NCI-H748 (cell line): ENCODE data around the gene PRXL2B.
"Not testable (repeated sequence)": the region's sequence is repeated elsewhere in the genome, so short reads cannot be mapped to it uniquely, and the experiment has no call there.

ENCODE experiments used
- DNase-seq: peaks from one replicate; lab custom pipeline; 2025; ENCODE audit not compliant: unreplicated experiment; lab: John Stamatoyannopoulos, UW

PRXL2B gene, protein sequence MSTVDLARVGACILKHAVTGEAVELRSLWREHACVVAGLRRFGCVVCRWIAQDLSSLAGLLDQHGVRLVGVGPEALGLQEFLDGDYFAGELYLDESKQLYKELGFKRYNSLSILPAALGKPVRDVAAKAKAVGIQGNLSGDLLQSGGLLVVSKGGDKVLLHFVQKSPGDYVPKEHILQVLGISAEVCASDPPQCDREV

DNA sequence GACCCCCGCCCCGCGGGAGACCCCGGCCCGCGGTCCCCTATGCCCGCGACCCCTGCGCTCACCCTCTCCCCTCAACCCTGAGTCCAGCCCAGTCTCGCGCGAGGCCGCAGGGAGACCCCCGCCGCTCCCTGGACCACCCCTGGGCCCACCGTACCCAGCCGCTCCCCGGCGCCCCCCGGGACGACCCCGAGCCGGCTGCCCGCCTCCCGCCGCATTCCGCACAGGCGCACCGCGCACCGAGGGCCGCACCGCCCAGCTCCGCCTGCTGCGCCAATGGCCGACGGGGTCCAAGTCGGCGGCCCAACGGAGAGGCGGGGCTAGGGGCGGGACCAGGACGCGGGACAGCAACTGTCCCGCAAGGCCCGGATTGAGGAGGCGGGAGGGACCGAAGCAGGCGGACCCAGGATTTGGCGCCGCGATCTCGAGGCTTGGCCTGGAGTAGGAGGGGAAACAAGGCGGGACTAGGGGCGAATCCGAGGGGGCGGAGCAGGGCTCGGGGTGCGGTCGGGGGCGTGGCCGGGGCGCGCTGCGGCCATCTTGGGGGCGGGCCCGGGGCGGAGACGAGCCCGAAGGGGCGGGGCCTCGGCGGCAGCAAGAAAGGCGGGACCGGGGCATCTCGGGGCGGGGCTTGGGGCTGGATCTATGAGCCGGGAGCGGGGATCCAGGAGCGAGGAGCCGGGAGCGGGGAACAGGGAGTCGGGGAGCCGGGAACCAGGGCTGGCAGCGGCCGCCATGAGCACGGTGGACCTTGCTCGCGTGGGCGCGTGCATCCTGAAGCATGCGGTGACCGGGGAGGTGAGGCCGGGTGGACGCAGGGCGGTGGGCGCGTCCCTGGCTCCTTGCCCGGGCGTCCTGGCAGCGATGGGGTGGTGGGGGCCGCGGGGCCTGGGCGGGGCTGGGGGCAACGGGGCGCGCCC, at the start of gene PRXL2B:
Gene PRXL2B, plus strand, starts transcription at position 624 of the 917 bp plus-strand sequence. Its CDS starts 109 bp downstream, at position 733.
- peak; percentile 93 for DNase-seq

DNA sequence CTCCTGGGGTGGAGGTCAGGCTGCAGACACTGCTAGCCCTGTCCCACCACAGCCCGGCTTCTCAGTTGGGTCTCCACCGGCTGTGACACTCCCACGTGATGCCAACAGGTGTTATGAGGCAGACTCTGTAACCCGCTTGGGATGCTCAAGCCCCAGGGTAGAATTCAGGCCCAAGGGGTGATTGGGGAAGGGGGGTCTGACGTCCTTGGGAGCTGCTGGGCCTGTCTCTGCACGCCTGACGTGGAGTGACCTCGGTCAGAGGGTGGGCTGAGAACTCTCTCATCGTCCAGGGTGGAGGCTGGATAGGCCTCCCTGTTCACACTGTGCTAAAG, 48.8 kb upstream of the PRXL2B start:
- DNase-seq: no peak

DNA sequence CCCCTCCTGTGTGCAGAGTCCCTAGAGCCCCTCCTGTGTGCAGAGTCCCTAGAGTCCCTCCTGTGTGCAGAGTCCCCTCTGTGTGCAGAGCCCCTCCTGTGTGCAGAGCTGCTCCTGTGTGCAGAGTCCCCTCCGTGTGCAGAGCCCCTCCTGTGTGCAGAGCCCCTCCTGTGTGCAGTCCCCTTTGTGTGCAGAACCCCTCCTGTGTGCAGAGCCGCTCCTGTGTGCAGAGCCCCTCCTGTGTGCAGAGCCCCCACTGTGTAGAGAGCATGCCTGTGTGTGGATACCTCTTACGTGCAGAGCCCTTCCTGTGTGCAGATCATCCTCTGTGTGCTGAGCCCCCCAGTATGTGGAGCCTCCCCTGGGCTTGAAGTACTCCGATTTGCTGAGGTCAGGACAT, 48.2 kb upstream of the PRXL2B start:
- DNase-seq: no peak

DNA sequence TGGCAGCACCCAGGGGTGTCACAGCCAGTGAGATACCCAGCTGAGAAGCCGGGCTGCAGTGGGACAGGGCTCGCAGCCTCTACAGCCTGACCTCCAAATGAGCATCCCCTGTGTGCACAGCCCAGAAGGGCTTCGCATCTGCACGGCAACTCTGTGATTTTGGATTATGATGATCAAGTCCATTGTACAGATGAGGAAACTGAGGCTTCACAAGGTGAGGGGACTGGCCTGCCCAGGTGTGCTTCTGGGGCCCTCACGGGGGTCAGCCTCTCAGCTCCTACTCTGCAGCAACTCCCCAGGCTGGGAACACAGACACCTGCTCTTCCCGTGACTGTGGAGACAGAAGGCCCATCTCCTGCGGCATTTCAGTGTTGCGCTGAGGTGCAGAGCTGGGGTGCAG, 47.7 kb upstream of the PRXL2B start:
- DNase-seq: no peak

DNA sequence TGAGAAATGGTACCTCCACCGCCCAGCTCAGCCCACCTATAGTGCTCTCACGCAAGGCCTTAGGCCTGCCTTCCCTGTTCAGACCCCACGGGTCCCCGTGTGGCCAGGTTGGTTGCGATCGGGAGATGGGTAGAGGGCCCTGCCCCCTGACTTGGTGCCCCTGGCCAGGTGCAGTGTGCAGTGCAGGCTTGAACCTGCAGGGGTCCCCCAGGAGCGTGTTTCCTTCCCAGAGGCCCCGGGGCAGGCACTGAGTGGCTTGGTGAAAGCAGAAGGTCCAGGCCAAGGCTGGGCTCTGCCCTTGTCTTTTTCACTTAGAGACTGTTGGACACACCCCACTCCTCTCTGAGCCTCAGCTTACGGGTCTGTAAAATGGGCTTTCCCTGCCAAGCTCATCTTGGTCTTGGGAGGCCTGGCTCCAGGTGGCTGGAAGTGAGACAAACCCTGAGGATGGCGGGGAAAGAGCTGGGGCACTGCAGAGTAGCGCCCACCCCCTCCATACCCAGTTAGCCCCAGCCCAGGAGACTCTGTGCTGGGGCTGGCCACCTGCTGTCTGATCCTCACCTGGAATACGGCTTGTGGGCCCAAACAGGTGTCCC, 47.2 kb upstream of the PRXL2B start:
- DNase-seq: no peak

DNA sequence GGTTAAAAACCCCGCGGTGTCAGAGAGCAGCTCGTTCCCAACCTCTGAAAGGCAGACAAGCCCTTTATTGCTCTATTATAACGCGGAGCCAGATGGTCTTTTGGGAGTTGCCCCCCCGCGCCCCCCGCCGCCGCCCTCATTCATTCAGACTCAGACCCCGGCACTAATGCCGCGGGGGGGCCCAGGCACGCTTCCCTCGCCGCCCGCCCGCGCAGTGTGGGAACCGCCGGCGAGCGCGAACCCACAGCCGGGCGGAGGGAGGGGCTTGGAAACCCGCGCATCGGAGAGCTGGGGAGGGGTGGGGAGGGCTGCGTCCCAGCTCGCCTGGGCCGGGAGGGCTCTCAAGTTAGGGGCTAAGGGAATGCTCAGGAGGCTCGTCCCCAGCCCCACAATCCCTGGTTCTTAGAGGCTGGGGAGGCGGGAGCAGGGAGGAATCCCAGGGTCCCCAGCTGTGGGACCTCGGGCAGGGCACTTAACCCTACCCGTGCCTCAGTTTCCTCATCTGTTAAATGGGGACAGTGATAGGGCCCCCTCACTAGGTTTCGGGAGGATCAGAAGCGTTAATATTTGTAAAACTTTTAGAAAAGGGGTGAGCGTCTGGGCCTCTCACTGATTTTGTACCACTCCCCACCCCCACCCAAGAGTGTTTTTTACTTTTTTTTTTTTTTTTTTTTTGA, 45.6 kb upstream of the PRXL2B start:
- peak; percentile 21 for DNase-seq

DNA sequence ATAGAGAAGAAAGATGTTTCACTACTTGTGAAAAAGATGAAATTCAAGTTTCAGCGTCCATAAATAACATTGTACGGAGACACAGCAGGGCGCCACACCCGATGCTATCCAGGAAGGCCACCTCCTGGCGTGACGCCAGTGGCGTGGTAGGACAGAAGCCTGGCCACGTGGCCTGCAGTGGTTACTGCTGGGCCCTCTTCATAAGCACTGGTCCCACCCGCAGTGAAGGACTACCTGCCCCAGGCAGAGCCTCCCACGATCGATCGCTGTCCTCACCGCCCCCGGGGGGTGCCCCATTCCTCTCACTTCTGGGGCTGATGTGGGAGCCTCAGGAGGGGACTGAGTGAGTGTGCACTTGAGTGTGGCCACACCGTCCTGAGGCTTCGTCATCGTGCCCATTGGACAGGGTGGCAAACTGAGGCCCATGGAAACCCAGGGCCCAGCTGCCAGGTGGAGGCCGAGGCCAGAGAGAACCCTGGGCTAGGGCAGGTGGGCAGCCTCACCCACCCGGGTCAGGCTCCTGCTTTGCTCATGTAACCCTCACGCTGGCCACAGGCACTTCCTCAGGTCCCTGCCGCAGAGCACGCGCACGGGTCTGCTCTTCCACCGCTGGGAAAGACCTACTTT, 44.8 kb upstream of the PRXL2B start:
- peak; percentile 40 for DNase-seq

DNA sequence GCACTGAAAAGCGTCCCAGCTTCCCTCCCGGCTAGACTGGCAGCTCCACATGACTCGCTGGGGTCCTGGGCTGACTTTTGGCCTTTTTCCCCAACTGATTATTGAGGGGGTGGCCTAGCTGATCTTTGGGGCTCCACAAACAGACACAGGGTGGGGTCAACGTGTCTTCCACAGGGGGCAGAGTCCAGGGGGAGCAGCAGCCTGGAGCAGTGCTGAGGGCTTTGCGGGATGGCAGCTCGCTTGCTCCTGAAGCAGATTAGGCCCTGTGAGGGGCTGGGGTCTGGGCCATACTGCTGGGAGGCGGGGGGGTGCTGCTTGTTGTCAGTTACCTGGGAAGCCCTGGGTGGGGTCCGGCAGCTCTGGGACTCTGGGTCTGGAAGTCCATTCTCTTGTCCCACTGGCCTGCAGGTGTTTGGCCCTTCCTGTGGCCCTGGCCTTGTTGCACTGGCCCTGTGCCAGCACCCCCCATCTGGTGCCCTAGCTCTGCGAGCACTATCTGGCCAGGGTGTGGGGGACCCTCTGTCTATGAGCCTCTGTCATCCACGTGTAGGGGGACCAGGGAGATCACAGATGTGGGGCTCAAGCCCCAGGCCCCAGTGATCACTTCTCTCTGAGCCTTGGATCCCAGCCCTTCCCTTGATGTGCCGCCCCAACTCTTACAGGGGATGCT, 44.2 kb upstream of the PRXL2B start:
- no peak for DNase-seq

DNA sequence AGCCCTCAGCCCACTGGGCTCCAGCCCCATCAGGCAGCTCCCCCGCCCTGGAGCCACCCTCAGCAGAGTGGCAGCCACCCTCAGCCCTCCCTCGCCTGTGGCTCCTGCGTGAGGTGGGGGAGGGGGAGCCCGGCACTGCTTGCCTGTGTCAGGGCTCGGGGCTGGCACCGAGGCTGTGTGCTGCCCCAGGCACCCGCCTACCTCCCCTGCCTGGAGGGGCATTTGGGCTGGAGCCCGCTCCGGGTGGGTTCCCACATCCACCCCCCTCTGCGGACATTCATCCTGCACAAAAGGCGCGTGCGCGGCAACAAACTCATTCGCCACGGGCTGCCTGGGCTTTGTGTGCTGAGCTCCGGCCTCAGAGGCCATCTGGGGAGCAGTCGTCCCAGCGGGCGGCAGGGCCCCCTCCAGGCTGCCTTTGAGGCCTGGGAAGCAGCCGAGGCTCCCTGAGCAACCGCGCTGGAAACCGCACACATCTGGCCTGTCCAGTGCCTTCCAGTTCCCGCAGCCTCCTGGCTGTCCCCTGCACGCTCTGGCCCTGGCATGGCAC, 43.0 kb upstream of the PRXL2B start:
- DNase-seq: no peak

DNA sequence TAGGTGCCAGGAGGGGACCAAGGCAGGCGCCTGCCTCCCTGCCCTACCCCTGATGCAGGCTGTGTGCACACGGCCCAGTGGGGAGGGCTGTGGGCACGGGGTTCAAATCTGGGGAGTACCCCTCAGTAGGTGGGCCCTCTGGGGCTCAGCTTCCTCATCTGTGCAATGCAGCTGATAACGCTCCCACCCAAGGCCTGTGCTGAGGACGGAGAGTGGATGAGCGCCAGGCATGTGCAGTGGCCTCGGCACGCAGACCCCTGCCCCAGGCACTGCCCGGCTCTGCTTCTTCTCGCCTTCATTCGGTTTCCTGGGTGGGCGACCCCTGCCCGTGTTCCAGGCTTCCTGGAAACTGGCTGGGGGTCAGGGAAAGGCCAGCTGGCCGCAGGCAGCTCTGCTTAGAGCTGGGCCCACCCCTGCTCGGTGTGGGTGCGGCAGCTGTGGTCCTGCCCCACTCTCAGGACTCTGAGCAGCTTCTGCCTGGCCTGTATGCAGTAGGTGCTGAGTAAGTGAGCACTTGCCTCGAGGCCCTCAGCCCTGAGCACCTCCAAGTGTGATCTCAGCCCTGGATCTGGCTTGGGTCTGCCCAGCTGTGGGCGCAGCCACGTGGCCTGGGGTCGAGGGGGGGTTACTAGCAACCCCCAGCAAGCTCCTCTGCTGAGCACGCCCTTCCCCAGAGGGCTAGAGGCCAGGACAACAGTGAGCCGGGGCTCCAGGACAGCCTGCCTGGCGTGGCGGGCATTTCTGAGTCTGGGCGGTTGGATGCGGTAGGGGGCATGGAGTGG, 42.3 kb upstream of the PRXL2B start:
- DNase-seq: no peak

DNA sequence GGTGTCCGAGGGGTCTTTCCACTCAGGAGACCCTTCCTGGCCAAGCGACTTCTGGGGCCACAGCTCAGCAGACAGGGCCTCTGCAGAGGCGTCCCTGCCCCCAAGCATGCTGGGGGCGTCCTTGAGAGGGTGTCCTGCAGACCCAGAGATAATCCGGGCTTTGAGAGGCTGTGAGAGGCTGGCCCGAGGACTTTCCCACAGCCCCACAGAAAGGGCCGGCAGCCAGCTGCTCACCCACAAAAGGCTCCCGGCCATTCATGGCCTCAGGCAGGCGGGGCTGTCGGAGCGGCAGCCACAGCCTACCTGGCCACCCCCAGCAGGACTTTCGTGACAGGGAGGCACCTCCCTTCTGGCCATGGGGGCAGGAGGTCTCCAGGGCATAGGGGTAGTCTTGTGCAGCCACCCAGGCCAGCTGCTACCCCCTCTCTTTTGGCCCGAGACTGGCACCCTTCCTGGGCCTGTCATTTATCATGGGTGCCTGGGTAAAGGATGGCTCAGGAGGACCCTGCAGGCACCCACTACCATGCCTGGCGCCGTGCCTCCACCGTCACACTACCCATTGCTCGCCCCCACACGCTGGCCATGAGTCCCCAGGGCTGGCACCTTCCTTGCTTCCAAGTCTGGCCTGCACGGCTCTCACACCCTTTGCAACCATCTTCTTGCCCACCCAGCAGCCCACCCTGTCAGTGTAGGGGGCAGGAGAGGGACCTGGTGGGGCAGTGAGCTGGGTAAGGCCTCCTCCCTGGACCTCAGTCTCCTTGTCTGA, 41.5 kb upstream of the PRXL2B start:
- DNase-seq: no peak

DNA sequence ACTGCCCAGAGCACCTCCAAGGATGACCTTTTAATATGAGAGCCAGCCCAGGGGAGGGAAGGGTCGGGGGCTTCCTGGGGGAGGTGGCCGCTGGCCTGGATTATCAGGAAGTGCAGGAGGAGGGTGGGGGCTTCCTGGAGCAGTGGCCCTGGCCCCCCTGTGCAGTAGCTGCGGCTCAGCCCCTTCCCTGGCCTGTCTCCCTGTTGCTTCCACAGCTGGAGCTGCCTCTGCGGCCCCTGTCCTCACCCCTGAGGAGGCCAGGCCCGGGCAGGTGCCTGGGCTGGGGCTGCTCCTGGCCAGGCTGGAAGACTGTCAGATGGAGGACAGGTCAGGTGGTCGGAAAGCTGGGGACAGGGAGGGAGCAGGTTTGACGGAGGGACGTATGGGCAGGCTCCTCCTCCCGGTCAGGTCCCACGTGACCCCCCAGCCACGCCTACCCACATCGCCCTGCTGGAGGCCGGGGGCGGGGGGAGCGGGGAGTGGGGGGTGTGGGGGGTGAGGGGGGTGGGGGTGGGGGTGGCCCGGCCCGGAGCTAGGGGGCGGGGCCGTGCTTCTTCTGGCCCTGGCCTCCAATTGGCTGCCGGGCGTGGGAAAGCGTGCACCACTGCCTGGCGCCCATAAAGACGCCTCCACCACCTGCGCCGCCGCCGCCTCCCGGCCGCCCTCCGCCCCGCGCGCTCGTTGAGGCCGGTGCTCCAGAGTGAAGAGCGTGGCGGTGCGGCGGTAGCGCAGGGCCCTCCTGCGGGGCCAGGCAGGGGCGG, 40.6 kb upstream of the PRXL2B start:
- peak; percentile 94 for DNase-seq

DNA sequence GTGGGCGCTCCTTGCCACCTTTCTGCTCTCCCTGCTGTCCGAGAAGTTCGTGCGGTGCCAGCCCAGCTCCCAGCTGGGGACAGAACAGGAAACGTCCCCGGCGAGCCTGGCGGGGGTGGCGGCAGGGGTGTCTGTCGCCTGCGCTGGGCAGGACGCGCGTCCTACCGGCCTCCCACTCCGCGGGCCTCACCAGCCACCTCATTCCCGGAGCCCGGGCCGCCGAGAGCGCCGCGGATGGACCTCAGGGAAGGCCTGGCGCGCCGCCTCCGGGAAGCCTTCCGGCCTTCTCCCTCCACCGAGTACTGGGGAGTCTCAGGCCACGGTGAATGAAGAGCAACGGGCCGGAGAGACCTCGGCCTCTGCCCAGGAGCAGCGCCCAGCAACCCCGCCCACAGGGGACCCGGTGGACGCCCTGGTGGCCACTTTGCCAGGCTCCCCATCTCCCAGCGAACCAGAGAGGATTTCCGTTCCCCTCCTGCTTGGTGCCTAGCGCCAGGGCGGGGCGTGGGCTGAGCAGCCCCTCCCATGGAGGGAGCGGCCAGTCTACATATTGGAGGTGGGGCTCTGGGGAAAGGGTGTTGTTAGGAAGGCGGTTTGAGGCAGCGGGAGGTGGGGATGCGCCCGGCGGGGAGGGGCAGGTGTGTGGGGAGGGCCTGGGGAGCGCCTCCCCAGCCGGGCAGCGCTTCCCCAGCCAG, 39.9 kb upstream of the PRXL2B start:
- DNase-seq: peak; percentile 90

DNA sequence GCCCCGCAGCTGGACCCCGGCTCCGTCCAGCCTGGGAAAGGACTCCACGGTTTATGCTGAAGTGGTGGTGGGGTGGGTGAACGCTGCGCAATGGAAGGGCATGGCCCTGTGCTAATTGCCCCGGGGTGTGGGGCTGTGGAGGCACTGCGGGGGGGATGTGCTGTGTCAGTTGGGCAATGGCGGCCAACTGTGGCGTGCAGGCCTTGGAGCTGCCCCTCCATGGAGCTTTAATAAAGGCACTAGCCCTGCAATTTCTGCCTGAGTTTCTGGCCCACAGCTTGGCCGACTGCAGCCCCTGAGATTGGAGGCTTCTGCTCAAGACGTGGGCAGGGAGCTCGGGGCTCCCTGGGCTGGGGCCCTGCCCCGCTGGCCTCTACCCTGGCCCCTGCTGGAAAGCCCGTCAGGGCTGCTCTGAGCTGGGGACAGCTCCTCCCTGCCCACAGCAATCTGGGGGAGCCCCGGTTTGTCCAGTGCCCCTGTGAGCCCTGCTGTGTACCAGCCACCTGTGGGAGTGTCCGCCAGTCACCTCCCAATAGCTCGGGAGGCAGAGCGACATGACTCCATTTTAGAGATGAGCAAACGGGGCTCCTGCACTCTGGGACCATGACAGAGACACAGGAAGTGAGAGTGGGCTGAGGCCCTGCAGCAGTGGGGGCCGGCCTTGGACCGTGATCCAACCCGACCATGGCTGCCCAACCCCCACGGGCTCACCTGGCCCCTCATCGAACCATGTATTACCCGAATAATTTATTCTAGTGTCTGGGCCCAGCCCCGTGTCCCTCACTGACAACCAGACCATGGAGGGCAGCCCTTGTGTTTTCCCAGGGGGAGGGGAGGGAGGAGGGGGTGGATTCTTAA, 39.1 kb upstream of the PRXL2B start:
- DNase-seq: no peak

DNA sequence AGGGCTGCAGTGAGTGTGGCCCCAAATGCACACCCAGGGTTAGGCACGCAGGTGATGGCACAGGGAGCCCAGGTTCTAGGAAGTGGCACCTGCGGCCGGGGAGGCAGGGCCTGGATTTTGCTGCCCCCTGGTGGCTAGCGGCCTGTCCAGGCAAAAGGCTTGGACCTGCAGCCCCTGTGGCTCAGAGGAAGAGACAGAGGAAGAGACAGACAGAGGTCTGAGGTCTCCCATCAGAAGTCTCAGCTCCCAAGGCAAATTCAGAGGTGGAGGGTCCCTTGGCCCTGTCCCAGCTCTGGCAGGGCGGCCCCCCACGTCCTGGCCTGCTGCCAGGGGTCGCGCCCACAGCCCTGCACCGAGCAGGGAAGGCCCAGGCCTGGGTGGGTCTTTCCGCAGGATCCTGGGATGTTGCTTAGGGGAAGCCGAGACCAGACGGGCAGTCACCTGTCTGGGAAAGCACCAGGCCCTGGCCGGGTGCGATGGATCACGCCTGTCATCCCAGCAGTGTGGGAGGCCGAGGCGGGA, 38.4 kb upstream of the PRXL2B start:
- DNase-seq: peak; percentile 73

DNA sequence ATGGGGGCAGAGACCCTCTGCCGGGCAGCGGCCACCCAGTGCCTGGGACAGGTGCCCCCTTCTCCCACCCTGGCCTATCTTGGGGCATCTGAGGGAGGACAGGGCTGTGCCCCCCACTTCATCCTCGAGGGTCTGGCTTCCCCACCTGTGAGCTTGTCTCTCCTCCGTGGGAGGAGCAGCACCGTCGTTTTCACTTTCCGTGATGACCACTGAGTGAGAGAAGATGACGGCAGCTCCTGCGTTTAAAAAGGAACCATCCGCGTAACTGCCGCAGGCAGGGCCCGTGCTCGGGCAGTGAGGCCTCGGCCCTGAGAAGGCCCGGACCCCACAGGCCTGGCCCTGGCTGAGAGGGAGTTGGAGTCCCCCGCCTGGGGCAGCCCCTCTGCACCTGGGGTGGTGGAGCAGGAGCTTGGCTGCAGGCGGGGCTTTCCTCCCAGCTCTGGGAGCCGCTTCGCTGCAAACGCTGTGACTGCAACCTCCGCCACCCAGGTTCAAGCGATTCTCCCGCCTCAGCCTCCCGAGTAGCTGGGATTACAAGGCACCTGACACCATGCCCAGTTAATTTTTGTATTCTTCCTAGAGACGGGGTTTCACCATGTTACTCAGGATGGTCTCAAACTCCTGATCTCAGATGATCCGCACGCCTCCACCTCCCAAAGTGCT, 37.1 kb upstream of the PRXL2B start:
- not testable (repeated sequence) for DNase-seq
